HepG2 (cell line): ENCODE results near the gene HLA-DOA. TPM values are rescaled to one million over a fixed set of nuclear protein-coding genes. Genes with fewer than 3 reads are reported as not detected.

Experiments used
- AHR ChIP-seq: IDR thresholded peaks from 2 replicates; pipeline ENCODE4 v1.6.1; 2018; ENCODE audit warnings: missing genetic modification reagents, missing compliant biosample characterization
- ARNTL ChIP-seq: sonication (generic); formaldehyde crosslinking; IDR thresholded peaks from 2 replicates; pipeline ENCODE4 v1.4.0; 2020; ENCODE audit warnings: mild to moderate bottlenecking, missing genetic modification reagents
- CBX5 ChIP-seq: sonication (generic); formaldehyde crosslinking; IDR thresholded peaks from 2 replicates; pipeline ENCODE4 v1.4.0; 2020; ENCODE audit warnings: missing genetic modification reagents, borderline replicate concordance
- CC2D1A ChIP-seq: sonication (generic); formaldehyde crosslinking; IDR thresholded peaks from 2 replicates; pipeline ENCODE4 v1.8.1; 2023; ENCODE audit warnings: mild to moderate bottlenecking, missing genetic modification reagents
- EHMT2 ChIP-seq: fragments of 200-600 bp; sonication (generic); IDR thresholded peaks from 2 replicates; pipeline ENCODE4 v1.7.0; 2017; ENCODE audit warnings: antibody characterized with exemption, low read depth, low read length, borderline replicate concordance
- EZH2 ChIP-seq: conservative IDR thresholded peaks from 2 replicates; pipeline ENCODE4 v1.6.1; 2012; ENCODE audit warnings: mild to moderate bottlenecking, low read depth, low read length, moderate library complexity
- FLYWCH1 ChIP-seq: sonication (generic); formaldehyde crosslinking; IDR thresholded peaks from 2 replicates; pipeline ENCODE4 v1.8.1; 2023; ENCODE audit warnings: mild to moderate bottlenecking, missing genetic modification reagents
- GABPA ChIP-seq, 2 experiments: IDR thresholded peaks; 2 replicates each; pipeline ENCODE4 v1.6.1; 2011 to 2016; ENCODE audit warnings: low read depth in 2 of 2, low read length in 1 of 2, missing biosample characterization in 1 of 2, missing genetic modification characterization in 1 of 2
- GLI4 ChIP-seq: sonication (generic); formaldehyde crosslinking; IDR thresholded peaks from 2 replicates; pipeline ENCODE4 v1.5.1; 2020; ENCODE audit warnings: missing genetic modification reagents, mild to moderate bottlenecking, moderate library complexity, borderline replicate concordance
- IKZF4 ChIP-seq: sonication (generic); formaldehyde crosslinking; IDR thresholded peaks from 2 replicates; pipeline ENCODE4 v1.5.1; 2020; ENCODE audit warnings: borderline replicate concordance, mild to moderate bottlenecking, low read depth, missing genetic modification reagents; ENCODE audit errors: not compliant biosample characterization
- KAT2B ChIP-seq: fragments of 150-350 bp; IDR thresholded peaks from 2 replicates; pipeline ENCODE4 v1.6.1; 2014; ENCODE audit warnings: low read depth, low read length, borderline replicate concordance
- LCORL ChIP-seq, 2 experiments: fragments of 450-650 bp in 1 of 2; sonication (generic) in 1 of 2; formaldehyde crosslinking in 1 of 2; IDR thresholded peaks; 2 replicates each; pipeline versions ENCODE4 v1.5.0 to v1.6.1; 2017 to 2020; ENCODE audit warnings: antibody characterized with exemption in 1 of 2, missing genetic modification reagents in 1 of 2
- MAFG ChIP-seq: sonication (generic); formaldehyde crosslinking; IDR thresholded peaks from 2 replicates; pipeline ENCODE4 v1.5.1; 2020; ENCODE audit warnings: mild to moderate bottlenecking, missing genetic modification reagents
- MEIS2 ChIP-seq: sonication (generic); formaldehyde crosslinking; IDR thresholded peaks from 2 replicates; pipeline ENCODE4 v1.9.0; 2021; ENCODE audit warnings: mild to moderate bottlenecking, missing genetic modification reagents
- MIXL1 ChIP-seq: IDR thresholded peaks from 2 replicates; pipeline ENCODE4 v1.6.1; 2016
- SATB2 ChIP-seq: sonication (generic); formaldehyde crosslinking; IDR thresholded peaks from 2 replicates; pipeline ENCODE4 v1.5.0; 2020; ENCODE audit warnings: missing genetic modification reagents
- SMARCC2 ChIP-seq: fragments of 450-650 bp; IDR thresholded peaks from 2 replicates; pipeline ENCODE4 v1.6.1; 2017; ENCODE audit warnings: antibody characterized with exemption, mild to moderate bottlenecking
- SOX5 ChIP-seq: IDR thresholded peaks from 2 replicates; pipeline ENCODE4 v1.6.1; 2016; ENCODE audit warnings: borderline replicate concordance
- SRSF4 ChIP-seq: fragments of 200-400 bp; formaldehyde crosslinking; IDR thresholded peaks from one replicate; pipeline ENCODE4 v1.6.1; 2018; ENCODE audit warnings: mild to moderate bottlenecking, low read depth, low read length, moderate library complexity; ENCODE audit not compliant: poor library complexity, severe bottlenecking
- TAF15 ChIP-seq: fragments of 200-400 bp; formaldehyde crosslinking; IDR thresholded peaks from one replicate; pipeline ENCODE4 v1.6.1; 2018; ENCODE audit warnings: mild to moderate bottlenecking, low read depth, low read length; ENCODE audit not compliant: poor library complexity, severe bottlenecking
- TP53 ChIP-seq: sonication (generic); formaldehyde crosslinking; conservative IDR thresholded peaks from 2 replicates; pipeline ENCODE4 v1.4.0; 2020; ENCODE audit warnings: missing genetic modification reagents
- WIZ ChIP-seq: sonication (generic); formaldehyde crosslinking; IDR thresholded peaks from 2 replicates; pipeline ENCODE4 v1.5.1; 2020; ENCODE audit warnings: mild to moderate bottlenecking, missing genetic modification reagents
- ZNF234 ChIP-seq: sonication (generic); formaldehyde crosslinking; conservative IDR thresholded peaks from 2 replicates; pipeline ENCODE4 v1.5.1; 2020; ENCODE audit warnings: mild to moderate bottlenecking, missing genetic modification reagents
- ZNF724P ChIP-seq: sonication (generic); formaldehyde crosslinking; IDR thresholded peaks from 2 replicates; pipeline ENCODE4 v1.8.0; 2022; ENCODE audit warnings: missing genetic modification reagents, borderline replicate concordance
- polyA plus RNA-seq, 8 experiments: library from polyadenylated mRNA; depleted of rRNA in 3 of 8; stranded (reverse) in 7 of 8; unstranded in 1 of 8; fragments of >200 nt; fragmentation: Illumina TruSeq in 4 of 8; extraction: Trizol in 4 of 8; gene quantifications; 2 replicates each; pipeline versions ENCODE4 v1.2.1 to v1.2.3, GENCODE V29; 2011 to 2016; ENCODE audit warnings: low read depth in 4 of 8, missing spikeins in 1 of 8, mixed read lengths in 1 of 8; ENCODE audit not compliant: insufficient read depth in 1 of 8
- total RNA-seq, 5 experiments: library from RNA; depleted of rRNA; stranded (reverse); fragments of >200 nt; fragmentation: Illumina TruSeq; extraction: Trizol; gene quantifications; 2 replicates each; pipeline ENCODE4 v1.2.3, GENCODE V29; 2016; ENCODE audit warnings: low read depth in 1 of 5
- TF ChIP-seq, protein P1 (sequence below): sonication (generic); formaldehyde crosslinking; IDR thresholded peaks from 2 replicates; pipeline ENCODE4 v1.9.0; 2022; ENCODE audit warnings: missing genetic modification reagents, mild to moderate bottlenecking, borderline replicate concordance
- TF ChIP-seq, protein P2 (sequence below): sonication (generic); formaldehyde crosslinking; IDR thresholded peaks from 2 replicates; pipeline ENCODE4 v1.4.0; 2020; ENCODE audit warnings: mild to moderate bottlenecking, missing genetic modification reagents
- TF ChIP-seq, protein P3 (sequence below): sonication (generic); formaldehyde crosslinking; conservative IDR thresholded peaks from 2 replicates; pipeline ENCODE4 v1.4.0; 2020; ENCODE audit warnings: missing genetic modification reagents

HLA-DOA gene
- total and polyA plus RNA-seq, 2 of the 13 experiments (the other 11 are each of a cell fraction or from before 2014, with no cell fraction given), result 0.03 to 0.09 TPM

DNA sequence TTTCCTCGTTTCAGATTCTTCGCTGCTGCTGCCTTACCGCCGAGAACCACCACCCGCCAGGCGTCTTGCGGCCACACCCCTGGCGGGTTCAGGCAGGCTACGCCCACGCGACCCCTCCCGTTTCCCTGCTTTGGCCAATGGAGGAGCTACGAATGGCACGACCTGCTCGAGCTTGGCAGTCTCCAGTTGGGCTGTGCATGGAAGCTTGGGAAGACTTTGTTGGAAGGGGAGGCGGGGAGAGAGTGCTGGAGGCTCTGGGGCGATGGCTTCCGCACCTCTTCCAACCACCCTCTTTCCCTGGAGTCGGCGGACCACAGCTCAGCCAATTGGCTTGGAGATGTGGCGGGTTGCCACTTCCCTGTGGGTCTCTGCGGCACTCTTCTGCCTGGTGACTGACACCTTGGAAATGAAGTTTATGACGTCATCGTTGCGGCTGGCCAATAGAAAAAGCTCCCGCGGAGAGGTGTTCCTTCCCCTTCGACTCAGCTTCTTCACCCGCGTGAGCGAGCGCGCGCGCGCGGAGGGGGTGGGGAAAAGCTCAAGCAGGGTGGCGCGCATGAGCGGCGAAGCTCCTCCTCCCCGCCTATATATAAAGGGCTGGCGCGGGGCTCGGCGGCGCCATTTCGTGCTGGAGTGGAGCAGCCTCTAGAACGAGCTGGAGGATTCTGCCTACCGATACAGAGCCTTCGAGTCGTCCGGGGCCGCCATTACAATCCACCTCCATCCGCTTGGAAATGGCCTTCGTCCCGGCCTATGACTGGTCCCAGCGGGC lies 37.6 kb downstream of the HLA-DOA start (continued):
- peak; percentile 51 for TF ChIP-seq CBX5 (CRISPR knock-in tag)
- no peak for TF ChIP-seq KAT2B
- no peak for TF ChIP-seq WIZ
- TF ChIP-seq ZNF234 (CRISPR knock-in tag), result peak; percentile 54; the same call in 1 of the 2 replicates
- no peak for TF ChIP-seq CC2D1A
- TF ChIP-seq SATB2 (CRISPR knock-in tag), result peak; percentile 81; the same call in 1 of the 2 replicates
- TF ChIP-seq GLI4 (CRISPR knock-in tag), result no peak
- TF ChIP-seq FLYWCH1 (CRISPR knock-in tag), result 0 out of 2 replicates have a peak, but pooled peaks have one; percentile 60
- TF ChIP-seq ARNTL (CRISPR knock-in tag), result peak; percentile 62
- TF ChIP-seq TP53, result no peak; the same call in none of the 2 replicates
- no peak for TF ChIP-seq GABPA (IDR thresholded peaks at IDR 0.05; ENCODE audit: low read depth, low read length)
- TF ChIP-seq GABPA (CRISPR knock-in tag; IDR thresholded peaks at IDR 0.05; ENCODE audit: low read depth), result peak; percentile 36; the same call in 1 of the 2 replicates
- no peak for TF ChIP-seq MIXL1 (CRISPR knock-in tag)
- TF ChIP-seq SRSF4, result peak; percentile 71
- TF ChIP-seq MEIS2 (CRISPR knock-in tag), result peak; percentile 86; the same call in 1 of the 2 replicates
- peak; percentile 77; the same call in 1 of the 2 replicates for TF ChIP-seq EHMT2
- peak; percentile 27; the same call in 1 of the 2 replicates for TF ChIP-seq AHR (CRISPR knock-in tag)
- TF ChIP-seq TAF15, result peak; percentile 99
- TF ChIP-seq, protein P1, sequence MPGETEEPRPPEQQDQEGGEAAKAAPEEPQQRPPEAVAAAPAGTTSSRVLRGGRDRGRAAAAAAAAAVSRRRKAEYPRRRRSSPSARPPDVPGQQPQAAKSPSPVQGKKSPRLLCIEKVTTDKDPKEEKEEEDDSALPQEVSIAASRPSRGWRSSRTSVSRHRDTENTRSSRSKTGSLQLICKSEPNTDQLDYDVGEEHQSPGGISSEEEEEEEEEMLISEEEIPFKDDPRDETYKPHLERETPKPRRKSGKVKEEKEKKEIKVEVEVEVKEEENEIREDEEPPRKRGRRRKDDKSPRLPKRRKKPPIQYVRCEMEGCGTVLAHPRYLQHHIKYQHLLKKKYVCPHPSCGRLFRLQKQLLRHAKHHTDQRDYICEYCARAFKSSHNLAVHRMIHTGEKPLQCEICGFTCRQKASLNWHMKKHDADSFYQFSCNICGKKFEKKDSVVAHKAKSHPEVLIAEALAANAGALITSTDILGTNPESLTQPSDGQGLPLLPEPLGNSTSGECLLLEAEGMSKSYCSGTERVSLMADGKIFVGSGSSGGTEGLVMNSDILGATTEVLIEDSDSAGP, result peak; percentile 63; the same call in 1 of the 2 replicates
- TF ChIP-seq SOX5, result peak; percentile 53; the same call in 1 of the 2 replicates
- TF ChIP-seq IKZF4, result peak; percentile 33
- TF ChIP-seq, protein P2, sequence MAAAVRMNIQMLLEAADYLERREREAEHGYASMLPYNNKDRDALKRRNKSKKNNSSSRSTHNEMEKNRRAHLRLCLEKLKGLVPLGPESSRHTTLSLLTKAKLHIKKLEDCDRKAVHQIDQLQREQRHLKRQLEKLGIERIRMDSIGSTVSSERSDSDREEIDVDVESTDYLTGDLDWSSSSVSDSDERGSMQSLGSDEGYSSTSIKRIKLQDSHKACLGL (CRISPR knock-in tag), result peak; percentile 49; the same call in 1 of the 2 replicates
- TF ChIP-seq LCORL (IDR thresholded peaks at IDR 0.05), result no peak
- 0 out of 2 replicates have a peak, but pooled peaks have one; percentile 43 for TF ChIP-seq LCORL (CRISPR knock-in tag; IDR thresholded peaks at IDR 0.05)
- no peak; the same call in 1 of the 2 replicates for TF ChIP-seq ZNF724P (CRISPR knock-in tag)
- TF ChIP-seq SMARCC2, result no peak
- TF ChIP-seq, protein P3, sequence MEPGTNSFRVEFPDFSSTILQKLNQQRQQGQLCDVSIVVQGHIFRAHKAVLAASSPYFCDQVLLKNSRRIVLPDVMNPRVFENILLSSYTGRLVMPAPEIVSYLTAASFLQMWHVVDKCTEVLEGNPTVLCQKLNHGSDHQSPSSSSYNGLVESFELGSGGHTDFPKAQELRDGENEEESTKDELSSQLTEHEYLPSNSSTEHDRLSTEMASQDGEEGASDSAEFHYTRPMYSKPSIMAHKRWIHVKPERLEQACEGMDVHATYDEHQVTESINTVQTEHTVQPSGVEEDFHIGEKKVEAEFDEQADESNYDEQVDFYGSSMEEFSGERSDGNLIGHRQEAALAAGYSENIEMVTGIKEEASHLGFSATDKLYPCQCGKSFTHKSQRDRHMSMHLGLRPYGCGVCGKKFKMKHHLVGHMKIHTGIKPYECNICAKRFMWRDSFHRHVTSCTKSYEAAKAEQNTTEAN (CRISPR knock-in tag), result peak; percentile 75
- no peak for TF ChIP-seq MAFG (CRISPR knock-in tag)
- TF ChIP-seq EZH2, result no peak
